Measurements from ENCODE around the gene MLLT6.

- TF ChIP-seq, protein P1, sequence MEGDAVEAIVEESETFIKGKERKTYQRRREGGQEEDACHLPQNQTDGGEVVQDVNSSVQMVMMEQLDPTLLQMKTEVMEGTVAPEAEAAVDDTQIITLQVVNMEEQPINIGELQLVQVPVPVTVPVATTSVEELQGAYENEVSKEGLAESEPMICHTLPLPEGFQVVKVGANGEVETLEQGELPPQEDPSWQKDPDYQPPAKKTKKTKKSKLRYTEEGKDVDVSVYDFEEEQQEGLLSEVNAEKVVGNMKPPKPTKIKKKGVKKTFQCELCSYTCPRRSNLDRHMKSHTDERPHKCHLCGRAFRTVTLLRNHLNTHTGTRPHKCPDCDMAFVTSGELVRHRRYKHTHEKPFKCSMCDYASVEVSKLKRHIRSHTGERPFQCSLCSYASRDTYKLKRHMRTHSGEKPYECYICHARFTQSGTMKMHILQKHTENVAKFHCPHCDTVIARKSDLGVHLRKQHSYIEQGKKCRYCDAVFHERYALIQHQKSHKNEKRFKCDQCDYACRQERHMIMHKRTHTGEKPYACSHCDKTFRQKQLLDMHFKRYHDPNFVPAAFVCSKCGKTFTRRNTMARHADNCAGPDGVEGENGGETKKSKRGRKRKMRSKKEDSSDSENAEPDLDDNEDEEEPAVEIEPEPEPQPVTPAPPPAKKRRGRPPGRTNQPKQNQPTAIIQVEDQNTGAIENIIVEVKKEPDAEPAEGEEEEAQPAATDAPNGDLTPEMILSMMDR (conservative IDR thresholded peaks at IDR 0.05; ENCODE audit: low read length), result no peak
- TF ChIP-seq EZH2phosphoT487 (IDR thresholded peaks at IDR 0.05; ENCODE audit: borderline replicate concordance, low read depth, low read length), result no peak
Measured at GRCh38 chr17:38663964-38664644, 41.0 kb upstream of the MLLT6 start.

Measured in OCI-LY7 (cell line).